ENCODE data around the gene DGKH.
A peak's percentile ranks its signal among the peaks of the same experiment; 100 is the strongest.

Gene DGKH

DNA sequence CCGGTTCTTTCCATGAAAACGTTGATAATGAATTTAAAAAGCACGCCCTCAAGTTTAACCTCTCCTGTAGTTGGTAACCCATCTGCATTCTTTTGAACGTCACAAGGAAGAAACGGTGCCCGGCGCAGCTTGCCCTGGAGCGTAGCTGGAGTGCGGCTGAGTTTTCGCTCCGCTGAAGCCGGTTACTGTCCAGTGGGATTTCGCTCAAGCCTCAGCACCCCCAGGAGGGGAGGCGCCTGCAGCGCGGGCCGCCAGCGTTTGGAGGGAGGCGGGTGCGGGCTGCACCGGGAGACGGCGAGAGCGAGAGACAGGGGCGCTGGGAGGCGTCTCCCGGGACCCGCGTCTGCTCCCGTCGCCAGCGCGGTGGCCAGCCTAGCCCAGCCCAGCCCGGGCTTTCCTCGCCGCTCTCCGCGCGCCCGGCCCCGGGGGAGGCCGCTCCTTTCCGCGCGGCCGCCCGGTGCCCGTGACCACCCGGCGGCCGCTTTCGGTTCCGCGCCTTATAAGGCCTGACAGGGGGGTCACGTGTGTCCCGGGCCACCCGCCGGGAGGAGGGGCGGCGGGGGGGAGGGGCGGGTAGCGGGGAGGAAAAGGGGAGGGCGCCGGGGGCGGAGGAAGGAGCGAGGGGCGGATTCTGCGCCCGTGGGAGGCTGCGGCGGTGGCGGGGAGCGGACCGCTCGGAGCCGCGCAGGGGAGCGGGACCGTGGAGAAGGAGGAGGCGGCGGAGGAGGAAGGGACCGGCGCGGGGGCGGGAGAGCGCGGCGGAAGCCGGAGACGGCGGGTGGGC, 8.3 kb upstream of the DGKH start:
- Histone ChIP-seq H3K36me3 (ENCODE audit: control insufficient read depth in 1 of 2, insufficient read depth in 2 of 2, low read length in 2 of 2) (no peaks in the 10 kb centered on the region), H3K4me3 (ENCODE audit: low read depth in 1 of 2, low read length in 2 of 2) (peak overlapping the region; percentile 79 to 93), H3K9ac (ENCODE audit: low read depth in 1 of 2, low read length in 2 of 2) (peak overlapping the region; percentile 87 to 90), H3K4me1 (ENCODE audit: control insufficient read depth in 1 of 2, insufficient read depth in 2 of 2, low read length in 2 of 2) (peaks cover 0 to 18% of the 10 kb centered on the region in 2 donors), H3K27me3 (ENCODE audit: control insufficient read depth in 1 of 2, insufficient read depth in 2 of 2, low read length in 2 of 2) (peaks cover 0 to 2% of the 10 kb centered on the region in 2 donors), H3K9me3 (ENCODE audit: control insufficient read depth in 1 of 2, low read length in 2 of 2) (peaks cover 0 to 5% of the 10 kb centered on the region in 2 donors), H3K27ac (ENCODE audit: low read depth, low read length) (peak overlapping the region; percentile 88)

DNA sequence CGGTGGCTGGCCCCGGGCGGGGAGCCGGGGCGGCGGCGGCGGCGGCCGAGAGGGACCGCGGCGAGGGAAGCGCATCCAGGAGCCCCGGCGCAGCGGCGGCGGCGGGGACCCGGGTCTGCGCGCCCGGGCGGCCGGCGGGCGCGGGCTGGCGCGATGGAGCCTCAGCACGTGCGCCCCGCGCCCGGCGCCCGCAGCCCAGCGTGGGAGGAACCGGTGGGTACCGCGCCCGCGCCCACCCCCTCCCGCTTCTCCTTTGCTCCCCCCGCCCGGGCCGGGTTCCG, 7.8 kb upstream of the DGKH start:
- Histone ChIP-seq H3K9ac (ENCODE audit: low read depth in 1 of 2, low read length in 2 of 2) (no peak overlapping the region), H3K4me3 (ENCODE audit: low read depth in 1 of 2, low read length in 2 of 2) (peak overlapping the region; percentile 69 to 93), H3K36me3 (ENCODE audit: control insufficient read depth in 1 of 2, insufficient read depth in 2 of 2, low read length in 2 of 2) (no peaks in the 10 kb centered on the region), H3K27me3 (ENCODE audit: control insufficient read depth in 1 of 2, insufficient read depth in 2 of 2, low read length in 2 of 2) (peaks cover 0 to 2% of the 10 kb centered on the region in 2 donors), H3K9me3 (ENCODE audit: control insufficient read depth in 1 of 2, low read length in 2 of 2) (peaks cover 0 to 3% of the 10 kb centered on the region in 2 donors), H3K27ac (ENCODE audit: low read depth, low read length) (peak overlapping the region; percentile 53), H3K4me1 (ENCODE audit: control insufficient read depth in 1 of 2, insufficient read depth in 2 of 2, low read length in 2 of 2) (peaks cover 0 to 18% of the 10 kb centered on the region in 2 donors)

DNA sequence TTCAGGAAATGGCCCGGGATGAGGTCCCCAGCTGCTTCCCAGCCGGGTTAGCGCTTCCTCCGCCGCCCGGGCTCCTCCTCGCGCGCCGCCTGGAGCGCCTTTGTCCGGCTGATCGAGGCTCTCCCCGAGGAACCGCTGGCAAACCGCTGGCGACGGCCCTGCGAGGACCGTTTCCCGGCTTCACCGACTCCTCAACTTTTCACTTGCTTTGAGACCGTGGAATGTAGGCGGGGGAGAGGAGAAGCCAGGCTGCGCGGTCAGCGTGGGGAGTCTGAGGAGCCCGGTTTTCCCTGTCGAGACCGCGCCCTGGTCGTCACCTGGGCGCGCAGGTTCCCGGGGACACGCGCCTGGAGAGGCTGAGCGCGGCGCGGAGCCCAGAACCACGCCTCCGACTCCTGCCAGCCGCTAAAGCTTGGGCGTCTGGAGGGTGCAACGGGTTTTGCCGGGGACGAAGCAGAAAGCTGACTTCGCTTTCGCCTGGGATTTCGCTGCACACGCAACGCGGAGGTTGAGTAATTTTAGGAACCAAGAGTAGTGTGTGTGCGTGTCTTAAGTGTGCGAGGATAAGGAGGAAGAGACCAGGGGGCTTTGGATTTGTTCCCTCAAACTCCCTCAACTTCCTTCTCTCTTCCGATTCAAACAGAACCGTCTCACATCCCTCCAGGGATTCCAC, 7.3 kb upstream of the DGKH start:
- Histone ChIP-seq H3K9me3 (ENCODE audit: control insufficient read depth in 1 of 2, low read length in 2 of 2) (no peaks in the 10 kb centered on the region), H3K9ac (ENCODE audit: low read depth in 1 of 2, low read length in 2 of 2) (peak overlapping the region; percentile 45 to 48), H3K4me1 (ENCODE audit: control insufficient read depth in 1 of 2, insufficient read depth in 2 of 2, low read length in 2 of 2) (peaks cover 0 to 18% of the 10 kb centered on the region in 2 donors), H3K27me3 (ENCODE audit: control insufficient read depth in 1 of 2, insufficient read depth in 2 of 2, low read length in 2 of 2) (peaks cover 0 to 2% of the 10 kb centered on the region in 2 donors), H3K36me3 (ENCODE audit: control insufficient read depth in 1 of 2, insufficient read depth in 2 of 2, low read length in 2 of 2) (no peaks in the 10 kb centered on the region), H3K4me3 (ENCODE audit: low read depth in 1 of 2, low read length in 2 of 2) (peak overlapping the region; percentile 69 to 76), H3K27ac (ENCODE audit: low read depth, low read length) (peak overlapping the region; percentile 53)

DNA sequence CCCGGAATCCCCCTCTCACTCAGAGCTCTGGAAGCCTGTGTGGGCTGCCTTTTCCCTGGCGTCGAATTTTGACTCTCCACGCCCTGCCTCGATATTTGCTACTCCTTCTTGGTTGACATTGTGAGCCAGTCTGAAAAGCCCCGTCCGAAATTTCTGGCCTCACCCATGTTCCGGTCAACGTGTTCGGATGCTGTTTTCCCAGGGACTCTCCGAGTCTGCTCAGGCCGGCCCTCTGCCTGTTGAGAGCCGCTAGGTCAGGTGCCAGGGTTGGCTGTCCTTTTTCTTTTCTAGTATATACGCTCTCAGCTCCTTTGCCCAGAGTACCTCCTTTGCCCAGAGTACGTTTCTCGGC, 6.8 kb upstream of the DGKH start:
- Histone ChIP-seq H3K4me3 (ENCODE audit: low read depth in 1 of 2, low read length in 2 of 2) (peak overlapping the region; percentile 69 to 76), H3K36me3 (ENCODE audit: control insufficient read depth in 1 of 2, insufficient read depth in 2 of 2, low read length in 2 of 2) (no peaks in the 10 kb centered on the region), H3K4me1 (ENCODE audit: control insufficient read depth in 1 of 2, insufficient read depth in 2 of 2, low read length in 2 of 2) (peaks cover 2 to 18% of the 10 kb centered on the region in 2 donors), H3K27me3 (ENCODE audit: control insufficient read depth in 1 of 2, insufficient read depth in 2 of 2, low read length in 2 of 2) (peaks cover 0 to 2% of the 10 kb centered on the region in 2 donors), H3K27ac (ENCODE audit: low read depth, low read length) (no peak overlapping the region), H3K9me3 (ENCODE audit: control insufficient read depth in 1 of 2, low read length in 2 of 2) (no peaks in the 10 kb centered on the region), H3K9ac (ENCODE audit: low read depth in 1 of 2, low read length in 2 of 2) (peak overlapping the region; percentile 45 to 48)

DNA sequence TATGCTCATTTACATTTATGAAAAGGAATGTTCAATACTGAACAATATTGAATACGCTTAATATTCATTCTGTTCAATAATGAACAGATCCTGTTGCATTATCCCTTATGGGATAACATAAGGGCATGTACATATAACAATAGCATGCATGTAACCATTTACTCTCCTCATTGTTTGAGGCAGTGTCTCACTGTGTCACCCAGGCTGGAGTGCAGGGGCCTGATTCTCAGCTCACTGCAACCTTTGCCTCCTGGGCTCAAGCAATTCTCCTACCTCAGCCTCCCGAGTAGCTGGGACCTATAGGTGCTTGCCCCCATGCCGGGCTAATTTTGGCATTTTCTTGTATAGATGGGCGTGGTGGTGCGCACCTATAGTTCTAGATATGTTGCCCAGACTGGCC, 4.8 kb upstream of the DGKH start:
- Histone ChIP-seq H3K9ac (ENCODE audit: low read depth in 1 of 2, low read length in 2 of 2) (no peak overlapping the region), H3K4me1 (ENCODE audit: control insufficient read depth in 1 of 2, insufficient read depth in 2 of 2, low read length in 2 of 2) (peaks cover 6 to 18% of the 10 kb centered on the region in 2 donors), H3K36me3 (ENCODE audit: control insufficient read depth in 1 of 2, insufficient read depth in 2 of 2, low read length in 2 of 2) (no peaks in the 10 kb centered on the region), H3K27me3 (ENCODE audit: control insufficient read depth in 1 of 2, insufficient read depth in 2 of 2, low read length in 2 of 2) (peaks cover 0 to 2% of the 10 kb centered on the region in 2 donors), H3K27ac (ENCODE audit: low read depth, low read length) (no peak overlapping the region), H3K4me3 (ENCODE audit: low read depth in 1 of 2, low read length in 2 of 2) (no peak overlapping the region), H3K9me3 (ENCODE audit: control insufficient read depth in 1 of 2, low read length in 2 of 2) (no peaks in the 10 kb centered on the region)

DNA sequence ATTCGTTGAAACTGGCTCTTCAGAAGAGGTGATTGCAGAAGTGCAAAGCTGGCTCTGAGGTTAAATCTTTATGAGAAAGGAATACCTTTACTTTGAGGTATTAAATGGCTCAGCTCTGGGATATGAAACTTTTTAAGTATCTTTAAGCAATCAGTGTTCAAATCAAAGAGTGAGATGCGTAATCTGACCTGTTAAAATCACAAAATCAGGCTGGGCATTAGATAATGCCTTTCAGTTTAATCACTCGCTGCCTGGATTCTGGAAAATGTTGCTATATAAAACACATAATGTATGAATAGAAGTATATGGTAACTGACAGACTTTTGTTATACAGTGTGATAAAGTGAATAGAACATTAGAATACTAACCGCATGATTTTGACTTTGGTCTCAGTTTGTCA, 2.0 kb upstream of the DGKH start:
- Histone ChIP-seq H3K9ac (ENCODE audit: low read depth in 1 of 2, low read length in 2 of 2) (no peak overlapping the region), H3K27me3 (ENCODE audit: control insufficient read depth in 1 of 2, insufficient read depth in 2 of 2, low read length in 2 of 2) (peaks cover 0 to 2% of the 10 kb centered on the region in 2 donors), H3K9me3 (ENCODE audit: control insufficient read depth in 1 of 2, low read length in 2 of 2) (no peaks in the 10 kb centered on the region), H3K27ac (ENCODE audit: low read depth, low read length) (no peak overlapping the region), H3K4me1 (ENCODE audit: control insufficient read depth in 1 of 2, insufficient read depth in 2 of 2, low read length in 2 of 2) (peaks cover 9 to 14% of the 10 kb centered on the region in 2 donors), H3K4me3 (ENCODE audit: low read depth in 1 of 2, low read length in 2 of 2) (no peak overlapping the region), H3K36me3 (ENCODE audit: control insufficient read depth in 1 of 2, insufficient read depth in 2 of 2, low read length in 2 of 2) (no peaks in the 10 kb centered on the region)

DNA sequence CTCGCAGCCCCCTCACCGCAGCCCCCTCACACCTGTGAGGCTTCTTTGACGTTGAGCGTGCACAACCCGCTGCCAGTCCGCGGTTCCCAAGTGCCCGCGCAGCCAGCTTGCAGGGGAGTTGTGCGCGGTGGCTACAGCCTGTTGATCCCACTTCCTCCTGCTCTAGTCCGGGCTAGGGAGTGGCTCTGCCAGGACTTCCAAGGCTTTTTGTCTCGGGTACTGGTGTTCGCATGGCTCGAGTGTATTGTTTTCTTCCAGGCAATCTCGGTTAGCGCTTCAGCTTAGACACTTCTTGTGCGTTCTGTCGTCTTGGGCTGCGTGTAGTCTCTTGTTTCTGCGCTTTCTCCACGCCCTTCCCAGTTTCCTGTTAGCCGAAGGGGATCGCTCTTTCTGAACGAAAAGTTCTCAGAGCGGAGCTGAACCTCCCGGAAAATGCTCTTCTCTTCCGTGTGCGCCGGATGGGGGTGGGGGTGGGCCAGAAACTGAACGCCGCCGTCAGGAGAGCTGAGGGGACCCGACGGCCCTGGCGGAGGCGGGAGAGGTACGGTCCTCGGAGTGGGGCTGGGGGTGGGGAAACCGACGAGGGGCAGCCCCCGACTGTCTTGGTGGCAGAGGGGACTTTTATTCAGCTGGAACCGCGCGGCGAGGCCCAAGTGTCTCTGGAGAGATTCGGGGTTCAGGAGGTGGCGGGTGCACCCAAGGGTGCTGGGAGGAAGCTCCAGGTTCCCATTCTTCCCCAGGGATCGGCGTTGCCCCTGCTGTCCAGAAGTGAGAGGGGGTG, 697 bp upstream of the DGKH start:
- peak overlapping the region; percentile 73 to 89 for H3K4me3 ChIP-seq (ENCODE audit: low read depth in 1 of 2, low read length in 2 of 2)
- H3K9ac ChIP-seq (ENCODE audit: low read depth in 1 of 2, low read length in 2 of 2), result peak overlapping the region; percentile 57 to 65
- no peaks in the 10 kb centered on the region for H3K36me3 ChIP-seq (ENCODE audit: control insufficient read depth in 1 of 2, insufficient read depth in 2 of 2, low read length in 2 of 2)
- H3K9me3 ChIP-seq (ENCODE audit: control insufficient read depth in 1 of 2, low read length in 2 of 2), result no peaks in the 10 kb centered on the region
- peak overlapping the region; percentile 63 for H3K27ac ChIP-seq (ENCODE audit: low read depth, low read length)
- peaks cover 6 to 9% of the 10 kb centered on the region in 2 donors for H3K4me1 ChIP-seq (ENCODE audit: control insufficient read depth in 1 of 2, insufficient read depth in 2 of 2, low read length in 2 of 2)
- no peaks in the 10 kb centered on the region for H3K27me3 ChIP-seq (ENCODE audit: control insufficient read depth in 1 of 2, insufficient read depth in 2 of 2, low read length in 2 of 2)

DNA sequence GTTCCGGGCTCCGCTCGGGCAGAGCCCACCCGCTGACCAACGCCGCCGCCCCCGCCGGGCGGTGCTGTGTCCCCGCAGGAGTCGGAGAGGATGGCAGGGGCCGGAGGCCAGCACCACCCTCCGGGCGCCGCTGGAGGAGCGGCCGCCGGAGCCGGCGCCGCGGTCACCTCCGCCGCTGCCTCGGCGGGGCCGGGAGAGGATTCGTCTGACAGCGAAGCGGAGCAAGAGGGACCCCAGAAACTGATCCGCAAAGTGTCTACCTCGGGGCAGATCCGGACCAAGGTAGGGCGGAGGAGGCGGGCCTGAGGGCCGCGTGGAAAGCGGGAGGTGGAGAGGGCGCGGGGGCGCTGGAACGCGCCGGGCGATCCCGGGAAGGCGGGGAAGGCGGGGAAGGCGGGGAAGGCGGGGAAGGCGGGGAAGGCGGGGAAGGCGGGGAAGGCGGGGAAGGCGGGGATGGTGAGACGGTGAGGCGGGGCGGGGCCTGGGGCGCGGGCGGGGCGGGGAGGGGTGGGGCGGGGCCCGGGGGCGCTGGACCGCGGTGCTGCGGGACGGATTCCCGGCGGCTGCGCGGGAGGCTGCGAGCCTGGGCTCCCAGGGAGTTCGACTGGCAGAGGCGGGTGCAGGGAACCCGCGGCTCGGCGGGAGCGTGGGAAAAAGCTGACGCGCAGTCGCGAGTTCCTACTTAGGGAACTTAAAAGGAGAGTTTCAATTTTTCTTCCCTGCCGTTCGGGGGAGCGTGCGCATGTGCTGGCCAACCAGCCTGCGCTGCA, 421 bp downstream of the DGKH start:
- H3K36me3 ChIP-seq (ENCODE audit: control insufficient read depth in 1 of 2, insufficient read depth in 2 of 2, low read length in 2 of 2), result no peaks in the 10 kb centered on the region
- peaks cover 6 to 9% of the 10 kb centered on the region in 2 donors for H3K4me1 ChIP-seq (ENCODE audit: control insufficient read depth in 1 of 2, insufficient read depth in 2 of 2, low read length in 2 of 2)
- no peaks in the 10 kb centered on the region for H3K9me3 ChIP-seq (ENCODE audit: control insufficient read depth in 1 of 2, low read length in 2 of 2)
- H3K4me3 ChIP-seq (ENCODE audit: low read depth in 1 of 2, low read length in 2 of 2), result peak overlapping the region; percentile 88 to 95
- no peaks in the 10 kb centered on the region for H3K27me3 ChIP-seq (ENCODE audit: control insufficient read depth in 1 of 2, insufficient read depth in 2 of 2, low read length in 2 of 2)
- peak overlapping the region; percentile 57 to 79 for H3K9ac ChIP-seq (ENCODE audit: low read depth in 1 of 2, low read length in 2 of 2)
- H3K27ac ChIP-seq (ENCODE audit: low read depth, low read length), result peak overlapping the region; percentile 63

DNA sequence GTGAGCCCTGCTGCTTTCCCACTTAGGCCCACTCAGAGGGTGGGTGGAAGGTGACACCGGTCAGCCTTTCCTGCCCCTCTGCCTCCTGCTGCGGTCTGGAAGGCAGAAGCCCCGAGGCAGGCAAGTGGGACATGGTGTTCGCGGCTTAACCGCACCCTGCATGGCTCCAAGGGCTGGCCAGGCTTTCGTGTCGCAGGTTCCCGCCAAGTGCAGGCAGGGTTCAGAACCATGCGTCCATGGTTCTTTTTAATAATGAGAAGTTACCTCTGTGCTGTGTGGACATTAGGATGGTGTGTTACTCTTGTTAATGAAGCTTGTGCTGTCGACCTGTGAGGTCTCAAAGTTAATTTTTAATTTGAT, 986 bp downstream of the DGKH start:
- Histone ChIP-seq H3K36me3 (ENCODE audit: control insufficient read depth in 1 of 2, insufficient read depth in 2 of 2, low read length in 2 of 2) (no peaks in the 10 kb centered on the region), H3K4me3 (ENCODE audit: low read depth in 1 of 2, low read length in 2 of 2) (peak overlapping the region; percentile 88 to 95), H3K9ac (ENCODE audit: low read depth in 1 of 2, low read length in 2 of 2) (peak overlapping the region; percentile 50 to 79)

More for the DNA sequence above, 986 bp downstream of the DGKH start:
- H3K9me3 ChIP-seq (ENCODE audit: control insufficient read depth in 1 of 2, low read length in 2 of 2), result no peaks in the 10 kb centered on the region
- H3K27ac ChIP-seq (ENCODE audit: low read depth, low read length), result no peak overlapping the region
- peaks cover 6 to 9% of the 10 kb centered on the region in 2 donors for H3K4me1 ChIP-seq (ENCODE audit: control insufficient read depth in 1 of 2, insufficient read depth in 2 of 2, low read length in 2 of 2)
- no peaks in the 10 kb centered on the region for H3K27me3 ChIP-seq (ENCODE audit: control insufficient read depth in 1 of 2, insufficient read depth in 2 of 2, low read length in 2 of 2)
